ENCODE data around the gene PRRT2.

Gene PRRT2

DNA sequence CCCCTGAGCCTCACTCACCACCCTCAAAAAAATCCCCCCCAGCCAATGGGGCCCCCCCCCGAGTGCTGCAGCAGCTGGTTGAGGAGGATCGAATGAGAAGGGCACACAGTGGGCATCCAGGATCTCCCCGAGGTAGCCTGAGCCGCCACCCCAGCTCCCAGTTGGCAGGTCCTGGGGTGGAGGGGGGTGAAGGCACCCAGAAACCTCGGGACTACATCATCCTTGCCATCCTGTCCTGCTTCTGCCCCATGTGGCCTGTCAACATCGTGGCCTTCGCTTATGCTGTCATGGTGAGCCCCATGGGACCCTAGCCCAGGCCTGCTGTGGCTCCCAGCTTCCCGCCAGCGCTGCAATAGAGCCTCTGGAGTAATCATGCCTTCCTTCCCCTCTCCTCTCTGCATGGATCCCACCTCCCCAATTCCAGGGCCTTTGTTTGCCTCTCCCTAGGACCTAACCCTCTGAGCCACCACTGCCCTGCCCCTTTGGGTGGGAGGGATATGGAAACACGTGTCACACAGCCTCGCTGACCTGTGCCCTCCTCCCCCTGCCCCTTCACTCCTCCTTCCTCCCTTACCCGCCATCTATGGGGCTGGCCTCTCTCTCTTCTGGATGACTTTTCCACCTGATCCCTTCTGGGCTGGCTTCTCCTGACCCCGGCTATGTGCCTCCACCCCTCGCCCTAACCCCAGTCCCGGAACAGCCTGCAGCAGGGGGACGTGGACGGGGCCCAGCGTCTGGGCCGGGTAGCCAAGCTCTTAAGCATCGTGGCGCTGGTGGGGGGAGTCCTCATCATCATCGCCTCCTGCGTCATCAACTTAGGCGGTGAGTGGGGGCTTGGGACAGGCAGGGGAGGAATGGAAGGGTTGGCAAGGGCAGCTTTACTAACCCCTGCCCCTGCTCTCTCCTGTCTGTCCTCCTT is 1.9 kb downstream of the PRRT2 start:
- TF ChIP-seq, protein P1, sequence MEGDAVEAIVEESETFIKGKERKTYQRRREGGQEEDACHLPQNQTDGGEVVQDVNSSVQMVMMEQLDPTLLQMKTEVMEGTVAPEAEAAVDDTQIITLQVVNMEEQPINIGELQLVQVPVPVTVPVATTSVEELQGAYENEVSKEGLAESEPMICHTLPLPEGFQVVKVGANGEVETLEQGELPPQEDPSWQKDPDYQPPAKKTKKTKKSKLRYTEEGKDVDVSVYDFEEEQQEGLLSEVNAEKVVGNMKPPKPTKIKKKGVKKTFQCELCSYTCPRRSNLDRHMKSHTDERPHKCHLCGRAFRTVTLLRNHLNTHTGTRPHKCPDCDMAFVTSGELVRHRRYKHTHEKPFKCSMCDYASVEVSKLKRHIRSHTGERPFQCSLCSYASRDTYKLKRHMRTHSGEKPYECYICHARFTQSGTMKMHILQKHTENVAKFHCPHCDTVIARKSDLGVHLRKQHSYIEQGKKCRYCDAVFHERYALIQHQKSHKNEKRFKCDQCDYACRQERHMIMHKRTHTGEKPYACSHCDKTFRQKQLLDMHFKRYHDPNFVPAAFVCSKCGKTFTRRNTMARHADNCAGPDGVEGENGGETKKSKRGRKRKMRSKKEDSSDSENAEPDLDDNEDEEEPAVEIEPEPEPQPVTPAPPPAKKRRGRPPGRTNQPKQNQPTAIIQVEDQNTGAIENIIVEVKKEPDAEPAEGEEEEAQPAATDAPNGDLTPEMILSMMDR (IDR thresholded peaks at IDR 0.05; ENCODE audit: borderline replicate concordance, control extremely low read depth, extremely low read depth, insufficient read depth, missing control alignments), result no peak
- DNase-seq (ENCODE audit: low spot score), result no peak
- in situ Hi-C loops (cut with MboI; ENCODE audit: low sequenced_read_pairs, unreplicated experiment), result no loop called here

DNA sequence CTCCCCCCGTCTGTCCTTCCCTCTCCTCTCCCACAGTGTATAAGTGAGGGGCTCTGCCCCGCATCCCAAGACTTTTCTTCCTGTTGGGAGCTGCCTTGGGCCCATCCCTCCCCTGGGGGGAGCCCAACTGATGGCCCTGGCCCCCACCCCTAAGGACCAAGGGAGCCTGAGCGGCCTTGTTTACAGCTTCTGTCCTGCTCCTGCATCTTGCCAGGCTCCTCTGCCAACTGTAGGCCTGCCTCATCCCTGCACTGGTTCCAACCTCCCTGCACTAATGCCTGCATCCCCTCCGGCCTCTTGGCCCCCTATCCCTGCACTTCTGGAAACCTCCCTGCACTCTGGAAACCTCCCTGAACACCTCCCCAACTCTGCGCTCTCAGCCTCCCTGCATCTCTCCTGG is 2.6 kb downstream of the PRRT2 start:
- in situ Hi-C loops (cut with MboI; ENCODE audit: low sequenced_read_pairs, unreplicated experiment), result no loop called here
- TF ChIP-seq, protein P1 (IDR thresholded peaks at IDR 0.05; ENCODE audit: borderline replicate concordance, control extremely low read depth, extremely low read depth, insufficient read depth, missing control alignments), result no peak
- DNase-seq (ENCODE audit: low spot score), result no peak

DNA sequence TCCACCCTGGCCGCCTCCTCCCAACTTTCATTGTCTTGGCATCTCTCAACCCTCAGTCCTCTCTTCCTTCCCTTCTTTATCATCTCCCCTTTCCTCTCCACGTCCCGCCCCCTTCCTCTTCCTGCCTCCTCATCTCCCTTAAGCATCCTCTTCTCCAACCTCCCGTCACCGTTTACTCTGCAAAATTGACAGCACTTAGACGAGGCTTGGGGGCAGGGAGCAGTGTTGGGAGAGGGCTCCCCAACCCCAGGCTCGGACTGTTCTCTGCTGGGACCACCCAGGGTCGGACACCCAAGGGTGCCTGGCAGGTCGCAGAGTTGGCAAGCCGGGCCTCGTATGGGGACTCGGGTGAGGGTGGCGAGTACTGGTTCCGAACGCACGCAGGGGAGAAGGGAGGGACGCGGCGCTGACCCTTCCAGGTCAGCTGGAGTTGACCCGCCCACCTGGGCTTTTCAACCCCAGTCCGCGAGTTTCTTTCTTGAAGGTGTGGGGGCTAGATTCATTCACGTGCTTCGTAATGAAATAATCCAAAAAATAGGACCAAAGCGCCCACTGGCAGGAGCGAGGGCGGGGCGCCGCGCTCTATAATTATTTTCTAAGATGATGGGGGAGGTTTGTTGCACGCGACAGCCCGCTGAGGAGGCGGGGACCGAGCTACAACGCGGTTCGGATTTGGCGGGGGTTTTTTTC is 3.2 kb downstream of the PRRT2 start:
- in situ Hi-C loops (cut with MboI; ENCODE audit: low sequenced_read_pairs, unreplicated experiment), result no loop called here

DNA sequence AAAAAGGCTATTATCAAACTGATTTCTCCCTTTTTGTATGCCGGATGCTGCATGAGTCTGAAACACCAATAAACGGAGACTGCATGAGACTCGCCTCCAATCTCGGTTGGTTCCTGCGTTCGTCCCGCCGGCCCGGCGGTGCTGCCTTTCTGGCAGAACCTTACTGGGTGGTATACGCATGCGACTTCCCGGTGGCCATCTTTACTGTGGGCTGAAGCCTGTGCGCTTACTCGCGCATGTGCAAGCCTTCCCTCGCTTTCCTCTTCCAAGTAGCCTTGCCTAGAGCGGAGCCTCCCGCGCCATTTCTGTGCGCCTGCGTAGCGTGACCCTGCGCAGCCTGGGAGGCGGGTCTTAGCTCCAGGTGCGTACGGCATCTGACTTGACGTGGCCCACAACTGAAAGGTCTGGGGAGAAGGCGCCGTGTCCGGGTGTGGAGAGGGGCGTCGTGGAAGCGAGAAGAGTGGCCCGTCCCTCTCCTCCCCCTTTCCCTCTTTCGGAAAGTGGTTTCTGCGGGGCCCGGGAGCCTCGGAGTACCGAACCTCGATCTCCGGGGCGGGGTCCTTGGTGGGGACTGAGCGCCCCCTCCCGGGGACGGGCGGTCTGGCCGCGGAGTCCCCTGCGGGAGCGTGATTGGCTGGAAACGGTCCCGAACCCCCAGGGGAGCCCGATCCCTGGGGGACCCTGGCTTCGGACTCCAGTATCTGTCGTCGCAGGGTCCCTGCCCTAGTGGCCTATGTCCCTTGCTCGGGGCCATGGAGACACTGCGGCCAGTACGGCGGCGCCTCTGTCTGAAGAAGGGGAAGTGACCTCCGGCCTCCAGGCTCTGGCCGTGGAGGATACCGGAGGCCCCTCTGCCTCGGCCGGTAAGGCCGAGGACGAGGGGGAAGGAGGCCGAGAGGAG is 4.0 kb downstream of the PRRT2 start, which contains the start of gene PAGR1:
Gene PAGR1 (plus strand): TSS at position 360 of the 901 bp plus-strand sequence. CDS start 374 bp downstream, at position 734.
- peak; percentile 96 for DNase-seq (ENCODE audit: low spot score)
- TF ChIP-seq, protein P1 (IDR thresholded peaks at IDR 0.05; ENCODE audit: borderline replicate concordance, control extremely low read depth, extremely low read depth, insufficient read depth, missing control alignments), result peak; percentile 91
- in situ Hi-C loops (cut with MboI; ENCODE audit: low sequenced_read_pairs, unreplicated experiment), result no loop called here

More for the DNA sequence above, 3.2 kb downstream of the PRRT2 start:
- DNase-seq (ENCODE audit: low spot score), result no peak
- TF ChIP-seq, protein P1 (IDR thresholded peaks at IDR 0.05; ENCODE audit: borderline replicate concordance, control extremely low read depth, extremely low read depth, insufficient read depth, missing control alignments), result no peak

DNA sequence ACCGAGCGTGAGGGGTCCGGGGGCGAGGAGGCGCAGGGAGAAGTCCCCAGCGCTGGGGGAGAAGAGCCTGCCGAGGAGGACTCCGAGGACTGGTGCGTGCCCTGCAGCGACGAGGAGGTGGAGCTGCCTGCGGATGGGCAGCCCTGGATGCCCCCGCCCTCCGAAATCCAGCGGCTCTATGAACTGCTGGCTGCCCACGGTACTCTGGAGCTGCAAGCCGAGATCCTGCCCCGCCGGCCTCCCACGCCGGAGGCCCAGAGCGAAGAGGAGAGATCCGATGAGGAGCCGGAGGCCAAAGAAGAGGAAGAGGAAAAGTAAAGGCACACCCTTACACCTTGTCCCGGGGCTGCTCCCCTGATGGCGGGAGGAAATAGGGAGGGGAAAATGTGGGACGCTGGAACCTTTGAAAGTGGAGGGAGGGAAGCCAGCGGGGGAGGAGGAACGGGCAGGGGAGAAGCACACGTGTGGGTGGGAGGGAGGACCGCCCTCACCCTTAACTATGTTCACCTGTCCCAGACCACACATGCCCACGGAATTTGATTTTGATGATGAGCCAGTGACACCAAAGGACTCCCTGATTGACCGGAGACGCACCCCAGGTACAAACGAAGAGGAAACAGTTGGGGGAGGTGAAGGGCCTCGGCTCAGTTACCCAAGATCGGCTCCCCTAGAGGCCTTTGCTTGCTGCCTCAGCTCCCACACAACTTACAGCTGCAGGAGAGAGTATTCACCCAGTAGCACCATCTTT is 4.9 kb downstream of the PRRT2 start:
- TF ChIP-seq, protein P1 (IDR thresholded peaks at IDR 0.05; ENCODE audit: borderline replicate concordance, control extremely low read depth, extremely low read depth, insufficient read depth, missing control alignments), result no peak
- DNase-seq (ENCODE audit: low spot score), result peak; percentile 67
- in situ Hi-C loops (cut with MboI; ENCODE audit: low sequenced_read_pairs, unreplicated experiment), result no loop called here

Data from GM13976 (cell line).